G401 (cell line): ENCODE measurements around the gene TIMM21. TPM values are rescaled to one million over a fixed set of nuclear protein-coding genes. Genes with fewer than 3 reads are reported as not detected.

Experiments
- DNase-seq: peaks from one replicate; pipeline ENCODE4 v3.0.0-alpha.2; 2015; ENCODE audit warnings: low spot score
- in situ Hi-C: cut with HindIII; loops from 2 replicates; pipeline ENCODE4 v1.10.0; 2016; ENCODE audit warnings: low sequenced_read_pairs, mixed read lengths
- total RNA-seq: library from RNA; depleted of rRNA; stranded (reverse); fragments of >200 nt; shearing (Covaris generic); gene quantifications from 2 replicates; pipeline ENCODE4 v1.2.3, GENCODE V29; 2014

Gene TIMM21
- total RNA-seq, 1 experiment from 2014 or later: 41.9 TPM

DNA sequence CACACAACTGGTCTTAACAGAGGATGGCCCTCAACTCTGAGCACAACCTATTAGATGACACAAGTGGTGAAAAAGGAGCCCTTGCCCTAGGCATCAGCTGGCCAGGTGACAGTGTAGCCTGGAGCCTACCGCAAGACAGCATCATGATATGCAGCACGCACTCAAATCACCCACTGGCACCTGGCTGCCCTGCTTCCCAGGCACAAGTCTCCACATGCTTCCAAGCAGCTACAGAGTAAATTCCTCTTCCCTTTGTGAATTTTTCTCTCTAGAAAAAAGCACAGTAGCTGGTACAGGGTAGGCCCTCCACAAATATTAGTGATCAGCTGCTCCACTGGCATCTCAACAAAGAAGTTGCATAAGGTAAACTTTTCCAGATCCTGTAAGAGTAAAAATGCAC, 6.7 kb upstream of the TIMM21 start:
- in situ Hi-C loops: no loop called here
- DNase-seq: no peak

DNA sequence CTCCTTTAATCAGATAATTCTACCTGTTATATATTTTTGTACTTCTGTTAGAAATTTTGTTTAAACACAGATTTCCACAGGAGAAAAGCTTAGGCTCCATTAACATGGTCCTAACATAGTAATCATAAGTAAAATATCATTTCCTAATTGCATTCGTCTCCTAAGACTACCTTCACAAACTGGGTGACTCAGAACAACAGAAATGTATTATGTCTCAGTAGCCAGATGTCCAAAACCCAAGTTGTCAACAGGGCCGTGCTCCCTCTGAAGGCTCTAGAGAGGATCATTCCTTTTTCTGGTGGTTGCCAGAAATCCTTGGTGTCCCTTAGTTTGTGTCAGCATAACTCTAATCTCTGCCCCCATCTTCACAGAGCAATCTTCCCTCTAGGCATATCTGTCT, 6.1 kb upstream of the TIMM21 start:
- no peak for DNase-seq
- in situ Hi-C loops: no loop called here

- no peak for DNase-seq
- in situ Hi-C loops: no loop called here
Measured at GRCh38 chr18:74146756-74147155, 1.6 kb upstream of the TIMM21 start.

DNA sequence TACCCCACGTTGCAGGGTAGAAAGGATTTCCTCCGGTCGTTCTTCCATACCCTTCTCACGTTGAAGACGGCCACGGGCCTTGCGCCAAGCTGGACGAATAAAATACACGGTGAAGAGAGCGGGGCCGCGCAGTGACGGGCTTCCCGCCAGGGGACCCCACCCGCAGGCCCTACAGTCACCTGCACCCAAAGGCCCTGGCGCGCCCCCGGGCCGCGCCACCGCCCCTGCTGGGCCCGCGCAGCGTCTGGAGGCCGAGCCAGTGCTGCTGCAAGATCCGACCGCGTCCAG, 888 bp upstream of the TIMM21 start:
- no peak for DNase-seq
- in situ Hi-C loops: no loop called here

DNA sequence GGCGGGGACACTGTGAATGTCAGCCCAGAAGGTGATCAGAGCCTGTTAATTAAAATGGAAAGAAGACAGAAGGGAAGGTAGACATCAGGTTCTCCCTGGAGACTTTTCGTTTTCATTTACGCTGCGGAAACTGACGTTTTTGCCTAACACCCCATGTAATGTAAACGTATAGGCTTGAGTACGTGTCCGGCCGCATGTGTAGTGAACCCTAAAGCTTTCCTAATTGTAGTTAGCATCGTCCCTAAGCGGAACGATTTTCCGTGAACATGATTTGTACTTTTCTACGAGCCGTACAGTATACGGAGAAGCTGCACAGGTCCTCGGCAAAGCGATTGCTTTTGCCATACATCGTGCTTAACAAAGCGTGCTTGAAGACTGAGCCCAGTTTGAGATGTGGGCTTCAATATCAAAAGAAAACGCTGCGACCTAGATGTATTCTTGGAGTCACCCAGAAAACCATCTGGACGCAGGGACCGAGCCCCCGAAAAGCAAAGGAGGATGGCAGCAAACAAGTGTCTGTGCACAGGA, 284 bp downstream of the TIMM21 start:
- in situ Hi-C loops: no loop called here
- DNase-seq: no peak

- DNase-seq: no peak
- in situ Hi-C loops: no loop called here
Measured at GRCh38 chr18:74149878-74150277, 1.6 kb downstream of the TIMM21 start.

DNA sequence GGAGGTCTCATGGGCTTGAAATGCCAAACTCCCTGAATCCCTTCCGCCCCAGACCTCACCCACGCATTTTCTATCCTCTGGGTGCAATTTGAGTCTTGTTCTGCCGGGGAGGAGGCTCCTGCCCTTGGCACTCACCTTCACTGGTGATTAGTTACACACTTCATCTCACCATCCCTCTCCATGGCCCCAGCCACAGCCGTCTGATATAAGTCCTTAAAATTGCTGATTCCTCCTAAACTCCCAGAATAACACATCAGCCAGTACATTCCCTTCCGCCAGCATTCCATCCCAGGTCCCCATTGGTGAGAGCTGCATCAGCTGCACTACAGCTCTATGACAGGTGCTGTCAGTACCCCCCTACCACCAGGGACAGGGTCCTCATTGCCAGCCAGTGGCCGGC, 3.9 kb downstream of the TIMM21 start:
- DNase-seq: no peak
- in situ Hi-C loops: no loop called here

GRCh38 chr18:74152857-74153256, 4.5 kb downstream of the TIMM21 start:
- in situ Hi-C loops: no loop called here

GRCh38 chr18:74153377-74153776, 5.1 kb downstream of the TIMM21 start:
- DNase-seq: no peak
- in situ Hi-C loops: no loop called here

More at GRCh38 chr18:74152857-74153256, 4.5 kb downstream of the TIMM21 start:
- DNase-seq: no peak

- in situ Hi-C loops: no loop called here
- DNase-seq: no peak
Measured at GRCh38 chr18:74153793-74154192, 5.5 kb downstream of the TIMM21 start.

DNA sequence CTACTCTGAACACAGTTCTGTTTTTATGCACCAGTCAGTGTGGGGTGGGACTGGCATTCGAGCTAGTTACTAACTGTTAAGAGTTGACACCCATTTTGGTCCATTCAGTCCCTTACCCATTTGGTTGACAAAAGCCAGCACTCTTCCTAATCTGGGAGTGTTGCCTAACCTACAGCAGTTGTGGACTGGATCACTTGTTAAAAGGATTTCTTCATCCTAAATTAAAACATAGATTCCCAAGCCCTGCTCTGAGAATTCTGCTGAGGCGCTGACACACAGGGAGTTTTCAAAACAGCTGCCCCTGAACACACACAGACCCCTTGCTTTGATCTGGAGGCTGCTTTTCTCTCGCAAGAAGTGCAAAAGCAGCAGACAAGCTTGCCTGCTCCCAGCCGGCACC, 6.4 kb downstream of the TIMM21 start:
- DNase-seq: no peak
- in situ Hi-C loops: no loop called here

- in situ Hi-C loops: no loop called here
- DNase-seq: no peak
Measured at GRCh38 chr18:74155276-74155675, 7.0 kb downstream of the TIMM21 start.

DNA sequence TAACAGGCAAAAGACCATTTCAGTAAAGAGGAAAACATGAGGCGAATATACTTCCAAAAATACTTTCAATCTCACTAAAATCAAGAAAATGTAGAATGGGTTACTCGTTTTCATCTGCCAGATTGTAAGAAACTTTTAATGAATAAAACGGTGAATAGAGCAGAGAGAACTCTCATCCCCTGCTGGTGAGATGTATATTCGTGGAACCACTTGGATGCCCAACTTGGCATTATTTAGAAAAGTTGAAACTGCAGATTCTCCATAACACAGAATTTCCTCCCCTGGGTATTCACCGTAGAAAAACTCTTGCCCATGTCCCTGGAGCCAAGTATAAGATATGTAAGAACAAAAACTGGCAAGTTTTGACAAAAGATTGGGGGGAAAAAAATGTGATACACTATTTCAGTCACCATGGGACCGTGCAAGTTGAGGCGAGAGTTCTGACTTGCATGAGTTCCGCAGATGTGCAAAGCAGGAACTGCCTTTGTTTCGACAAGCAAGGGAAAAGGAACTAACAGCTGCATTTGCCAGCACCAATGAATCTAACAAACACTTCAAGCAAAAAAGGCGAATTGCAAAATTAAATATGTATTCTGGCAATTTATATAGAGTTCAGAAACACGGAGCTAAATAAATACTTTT, 14.8 kb downstream of the TIMM21 start:
- DNase-seq: no peak
- in situ Hi-C loops: no loop called here

DNA sequence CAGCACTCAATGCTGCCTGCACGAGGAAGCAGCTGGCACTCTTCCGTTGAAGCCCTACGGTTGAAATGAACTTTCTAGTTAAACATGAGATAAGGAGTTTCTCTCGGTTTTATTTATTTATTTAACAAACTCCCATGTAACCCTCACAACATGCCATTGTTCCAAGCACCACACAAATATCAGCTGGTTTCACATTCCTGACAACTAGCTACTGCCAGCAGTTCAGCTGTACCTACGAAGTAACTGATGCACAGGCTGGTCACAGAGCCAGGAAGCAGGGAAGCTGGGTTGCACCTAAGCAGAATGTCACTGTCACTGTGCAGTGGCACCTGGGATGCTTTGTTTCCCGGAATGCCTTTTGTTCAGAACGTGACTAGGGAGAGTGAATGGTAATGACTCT, 18.1 kb downstream of the TIMM21 start:
- in situ Hi-C loops: no loop called here
- no peak for DNase-seq

GRCh38 chr18:74171910-74172606, 23.7 kb downstream of the TIMM21 start:
- in situ Hi-C loops: no loop called here

GRCh38 chr18:74172697-74173433, 24.5 kb downstream of the TIMM21 start:
- in situ Hi-C loops: no loop called here
- DNase-seq: no peak

More at GRCh38 chr18:74171910-74172606, 23.7 kb downstream of the TIMM21 start:
- no peak for DNase-seq

GRCh38 chr18:74173434-74173750, 25.1 kb downstream of the TIMM21 start:
- in situ Hi-C loops: no loop called here
- no peak for DNase-seq

DNA sequence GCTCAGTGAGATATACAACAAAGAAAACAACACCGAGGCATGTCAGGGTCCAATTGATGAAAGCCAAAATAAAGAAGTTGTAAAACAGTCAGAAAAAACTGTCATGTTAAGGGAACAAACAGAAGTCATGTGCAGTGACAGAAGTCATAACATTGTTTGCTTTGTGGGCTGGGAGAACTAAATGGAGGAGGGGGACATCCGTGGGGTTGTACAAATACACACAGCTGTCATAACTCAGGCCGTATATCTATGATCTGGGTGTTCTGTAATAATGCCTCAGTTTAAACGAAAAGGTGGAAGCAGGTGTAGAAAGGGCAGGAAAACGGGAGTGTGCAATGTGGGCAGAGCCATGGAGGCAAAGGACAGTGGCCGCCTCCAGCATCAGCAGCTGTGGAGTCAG, 27.3 kb downstream of the TIMM21 start:
- DNase-seq: no peak
- in situ Hi-C loops: no loop called here

GRCh38 chr18:74178884-74179283, 30.6 kb downstream of the TIMM21 start:
- DNase-seq: no peak
- in situ Hi-C loops: no loop called here

- DNase-seq: no peak
- in situ Hi-C loops: no loop called here
Measured at GRCh38 chr18:74179623-74180199, 31.4 kb downstream of the TIMM21 start.
